PC-3 (cell line): ENCODE results near the gene PCSK2.

ENCODE experiments used
- CTCF ChIP-seq: fragments of 300-600 bp; sonication (generic); conservative IDR thresholded peaks from 2 replicates; pipeline ENCODE4 v1.5.1; 2017; ENCODE audit warnings: antibody characterized with exemption, low read depth, mild to moderate bottlenecking, low read length
- EZH2 ChIP-seq: fragments of 300-600 bp; sonication (generic); IDR thresholded peaks from one replicate; pipeline ENCODE4 v1.6.1; 2017; ENCODE audit warnings: antibody characterized with exemption, mild to moderate bottlenecking, low read length; ENCODE audit not compliant: unreplicated experiment

DNA sequence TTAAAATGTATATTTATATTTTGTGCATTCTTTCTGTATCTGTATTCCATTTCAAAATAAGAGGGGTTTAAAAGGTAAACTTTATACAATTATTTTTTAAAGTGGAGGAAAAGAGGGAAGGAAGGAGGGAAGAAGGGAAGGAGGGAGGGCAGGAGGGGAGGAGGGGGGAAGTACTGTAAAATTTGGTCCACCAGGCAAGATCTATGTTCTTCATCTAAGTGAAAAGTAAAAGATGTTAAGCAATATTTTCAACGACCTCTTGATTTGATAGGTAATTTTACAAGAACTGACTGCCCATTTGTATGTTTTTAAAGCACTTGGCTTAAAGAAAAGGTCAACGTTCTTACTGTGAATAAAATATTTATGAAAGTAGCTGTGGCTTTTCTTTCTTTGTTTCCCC, 29.8 kb upstream of the PCSK2 start:
- TF ChIP-seq CTCF (no peak), EZH2 (no peak)
